ENCODE data around the gene FBLN5.
"Not testable (repeated sequence)": the region's sequence is repeated elsewhere in the genome, so short reads cannot be mapped to it uniquely, and the experiment has no call there.

FBLN5 gene

DNA sequence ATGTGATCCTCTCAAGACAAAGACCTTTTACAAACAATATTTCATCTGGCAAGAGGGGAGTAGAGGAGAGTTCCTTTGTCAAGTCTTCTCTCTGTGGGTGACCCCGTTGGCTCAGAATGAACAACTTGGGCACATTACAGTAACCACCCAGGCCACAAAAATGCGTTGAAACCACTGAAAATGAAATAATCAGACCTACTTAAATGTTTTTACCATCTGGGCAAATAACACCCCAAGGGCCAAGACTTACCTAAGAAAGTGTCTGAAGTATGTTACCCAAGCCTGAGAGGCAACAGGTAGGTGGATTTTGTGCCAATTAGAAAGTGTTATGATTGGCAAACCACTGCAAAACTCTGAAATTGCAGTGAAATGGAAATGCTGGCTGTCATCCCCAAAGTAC lies 81.4 kb downstream of the FBLN5 start:
- DNase-seq (ENCODE audit: low spot score): no peak

DNA sequence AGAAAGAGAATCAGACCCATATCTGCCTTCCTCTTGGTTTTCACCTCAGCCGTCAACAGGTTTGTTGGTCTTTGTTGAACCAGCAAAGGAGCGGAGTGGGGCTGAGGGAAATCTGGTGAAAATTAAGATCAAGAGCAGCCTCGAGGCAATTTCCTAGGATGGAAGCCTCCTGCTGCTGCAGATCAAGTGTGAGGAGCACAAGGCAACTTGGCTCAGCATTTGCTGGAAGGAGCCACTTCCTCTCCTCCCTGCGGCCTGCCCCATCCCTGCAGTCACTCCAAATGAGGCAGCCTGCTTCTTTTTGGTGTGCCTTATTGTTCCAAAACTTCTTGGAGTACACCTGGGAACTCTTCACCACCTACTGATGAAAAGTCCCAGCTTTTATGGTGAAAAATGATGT lies 85.1 kb downstream of the FBLN5 start:
- DNase-seq (ENCODE audit: low spot score): no peak

DNA sequence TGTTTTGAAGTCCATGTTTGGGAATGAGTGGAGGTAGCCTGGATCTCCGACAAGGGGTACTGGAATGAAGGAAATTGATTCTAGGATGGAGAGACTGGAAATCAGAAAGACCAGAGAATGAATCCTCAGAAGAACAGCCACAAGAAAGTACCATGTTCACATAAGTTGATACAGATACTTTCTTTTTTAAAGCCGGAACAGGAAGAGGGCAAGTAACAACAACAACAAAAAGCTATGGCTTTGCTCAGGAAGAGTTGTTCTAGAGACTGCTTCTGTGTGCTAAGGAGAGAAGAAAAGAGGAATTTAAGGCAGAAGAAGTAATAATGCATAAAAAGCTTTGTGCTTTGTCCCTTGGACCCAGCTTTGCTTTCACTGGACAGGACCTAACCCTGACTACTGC lies 86.4 kb downstream of the FBLN5 start:
- DNase-seq (ENCODE audit: low spot score): no peak

DNA sequence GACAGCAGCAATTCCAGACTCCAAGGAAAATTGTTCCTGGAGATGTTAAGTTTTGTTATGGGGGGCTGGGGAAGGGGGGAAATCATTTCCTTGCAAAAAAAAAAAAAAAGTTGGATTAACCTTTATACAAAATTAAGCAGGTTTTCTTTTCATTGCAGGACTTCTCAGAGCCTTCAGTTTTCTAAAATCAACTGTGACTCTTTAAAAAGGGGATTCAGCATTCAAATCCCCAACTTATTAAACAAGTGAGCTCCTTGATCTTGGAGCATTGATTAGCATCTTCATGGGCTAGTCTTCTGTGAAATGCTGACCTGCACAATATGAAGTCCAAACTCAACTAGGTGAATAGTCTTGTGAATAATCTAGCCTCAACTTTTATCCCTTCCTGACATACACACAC lies 87.3 kb downstream of the FBLN5 start:
- DNase-seq (ENCODE audit: low spot score): no peak

DNA sequence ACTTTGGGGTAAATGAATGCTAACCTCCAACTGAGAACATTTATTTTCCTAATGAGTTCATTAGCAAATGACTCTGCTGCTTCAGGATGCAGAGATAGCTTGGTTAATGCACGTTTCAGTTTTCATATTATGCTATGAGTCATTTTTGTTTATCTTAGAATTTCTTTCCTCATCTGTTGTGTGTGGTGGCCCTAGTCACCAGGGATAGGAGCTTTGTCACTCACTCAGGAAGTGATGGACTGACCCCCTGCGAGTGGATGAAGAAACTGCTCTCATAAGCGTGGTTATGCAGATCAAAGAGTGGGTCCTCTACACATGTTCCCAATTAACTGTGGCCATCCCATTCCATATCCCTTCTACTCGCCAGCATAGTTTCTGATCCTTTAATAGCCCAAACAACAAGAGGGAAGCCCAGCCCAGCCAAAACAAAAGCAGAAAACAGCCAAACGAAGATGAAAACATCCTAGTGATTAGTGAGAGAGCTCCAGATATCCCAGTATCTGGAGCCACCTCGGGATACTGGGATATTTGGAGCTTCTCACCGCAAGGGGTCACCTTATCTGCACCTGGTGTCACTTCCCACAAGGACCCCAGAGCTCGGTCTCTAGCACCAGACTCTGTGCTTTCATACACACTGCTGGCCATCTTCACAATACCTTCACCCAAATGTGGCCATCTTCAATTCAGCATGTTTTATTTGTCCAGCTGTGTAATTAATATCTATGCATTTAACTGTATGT lies 88.8 kb downstream of the FBLN5 start:
- no peak for DNase-seq (ENCODE audit: low spot score)

DNA sequence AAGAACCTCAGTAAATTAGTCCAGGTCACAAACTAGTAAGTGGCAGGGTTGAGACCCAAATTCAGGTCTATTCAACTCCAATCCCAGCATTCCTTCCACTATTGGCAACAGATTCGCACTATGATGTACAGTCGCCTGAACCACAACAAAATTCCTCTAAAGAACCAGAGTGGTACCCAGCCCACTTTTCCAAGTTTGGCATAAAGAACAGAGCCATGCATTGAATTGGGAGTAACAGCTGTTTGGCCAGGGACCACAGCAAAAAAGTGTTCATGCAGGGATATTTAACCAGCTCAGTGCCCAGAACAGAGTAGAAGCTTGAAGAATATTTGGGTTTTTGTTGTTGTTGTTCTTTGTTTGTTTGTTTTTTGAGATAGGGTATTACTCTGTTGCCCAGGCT lies 89.9 kb downstream of the FBLN5 start:
- no peak for DNase-seq (ENCODE audit: low spot score)

DNA sequence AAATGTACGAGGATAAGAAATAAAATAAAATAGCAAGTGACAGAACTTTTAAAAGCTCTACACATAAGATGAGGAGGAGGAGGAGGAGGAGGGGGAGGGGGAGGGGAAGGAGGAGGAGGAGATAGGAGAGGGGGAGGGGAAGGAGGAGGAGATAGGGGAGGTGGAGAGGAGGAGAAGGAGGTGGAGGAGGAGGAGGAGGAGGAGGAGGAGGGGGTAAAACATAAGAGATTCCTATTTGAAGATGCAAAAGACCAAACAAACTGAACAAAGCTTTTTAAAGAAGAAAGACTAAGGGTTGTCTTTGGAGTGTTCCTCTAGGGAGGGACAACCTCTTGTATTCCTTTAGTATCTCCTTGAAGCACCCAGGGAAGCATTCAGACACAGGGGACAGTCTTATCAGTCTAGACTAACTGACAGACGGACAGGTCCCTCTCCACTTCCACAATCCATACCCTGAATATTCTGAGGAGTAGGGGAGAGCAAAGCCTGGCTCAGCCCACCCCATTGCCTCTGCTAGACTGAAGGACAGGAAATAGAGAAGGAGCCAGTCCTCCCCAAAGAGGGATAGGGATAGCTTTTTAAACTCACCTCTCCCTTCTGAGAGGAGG lies 93.1 kb downstream of the FBLN5 start:
- no peak for DNase-seq (ENCODE audit: low spot score)

DNA sequence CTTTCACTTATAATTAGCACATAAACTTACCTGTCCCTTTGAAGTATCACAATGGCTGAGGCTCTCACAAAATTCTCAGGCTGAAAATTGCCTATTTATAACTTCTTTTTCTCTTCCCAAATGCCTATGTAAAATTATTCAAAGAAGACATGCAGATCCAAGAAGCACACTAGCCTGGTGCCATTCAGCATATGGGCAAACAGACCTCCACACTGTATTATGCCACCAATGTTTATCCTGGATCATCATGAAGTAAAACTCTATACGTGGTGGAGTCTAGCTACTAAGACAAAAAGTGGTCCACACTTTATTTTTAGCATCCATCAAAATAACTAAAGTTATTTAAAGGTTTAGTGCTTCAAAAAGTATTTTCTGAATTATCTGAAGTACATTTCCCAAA lies 95.9 kb downstream of the FBLN5 start:
- no peak for DNase-seq (ENCODE audit: low spot score)

DNA sequence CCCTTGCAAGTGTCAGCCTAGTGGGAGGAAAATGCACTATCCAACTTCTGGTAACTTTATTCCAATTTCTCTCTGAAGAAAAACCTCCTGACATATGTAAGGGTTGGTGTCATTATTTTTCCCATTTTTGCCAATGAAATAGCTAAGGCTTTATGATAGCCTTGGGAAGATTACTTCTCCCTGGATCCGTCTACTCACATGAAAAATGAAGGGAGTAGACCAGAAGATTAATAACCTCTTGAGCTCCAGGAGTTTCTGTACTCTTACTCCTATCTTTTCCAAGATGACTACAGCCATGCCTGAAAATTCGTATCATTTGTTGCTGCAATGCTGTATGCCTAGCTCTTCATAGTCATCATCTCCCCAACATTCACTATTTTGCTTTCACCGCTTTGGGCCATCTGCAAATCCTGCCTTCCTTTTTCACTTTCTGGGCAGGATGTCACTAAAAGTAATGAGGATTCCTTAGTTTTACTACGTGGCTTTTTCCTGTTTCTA lies 98.9 kb downstream of the FBLN5 start:
- no peak for DNase-seq (ENCODE audit: low spot score)

DNA sequence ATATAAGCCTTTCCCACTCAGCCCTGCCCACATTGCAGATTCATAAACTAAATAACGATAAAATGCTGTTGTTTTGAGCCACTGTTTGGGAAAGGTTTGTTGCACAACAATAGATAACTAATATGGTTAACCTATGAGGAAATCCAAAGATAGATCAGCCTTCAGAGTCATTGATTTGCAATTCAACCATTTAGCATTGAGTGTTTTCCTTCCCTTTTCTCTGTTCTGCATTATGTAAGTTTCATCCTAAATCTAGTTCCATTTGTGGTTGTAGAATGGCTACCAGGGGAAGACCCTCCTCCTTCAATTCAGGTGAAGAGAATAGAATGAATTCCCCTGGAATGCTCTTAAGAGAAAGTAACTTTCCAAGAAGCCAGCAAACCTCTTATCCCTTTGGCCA lies 99.8 kb downstream of the FBLN5 start:
- no peak for DNase-seq (ENCODE audit: low spot score)

DNA sequence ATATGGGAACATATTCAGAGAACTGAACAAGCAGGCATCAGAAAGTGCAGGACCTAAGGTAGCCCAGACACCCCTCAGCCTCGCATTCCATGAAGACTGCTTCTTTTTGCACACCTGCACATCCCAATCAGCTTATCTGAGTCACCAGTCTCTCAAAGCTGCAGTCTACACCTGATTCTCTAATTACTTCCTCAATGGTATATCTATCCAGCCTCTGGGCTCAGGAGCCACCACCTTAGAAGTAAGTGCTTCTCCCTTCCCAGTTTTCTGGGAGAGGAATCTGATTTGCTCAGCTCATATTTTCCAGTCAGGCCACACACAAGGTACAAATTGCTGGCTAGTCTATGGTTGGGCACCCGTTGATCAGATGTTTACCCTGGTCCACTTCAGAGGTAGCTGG lies 101.8 kb downstream of the FBLN5 start:
- DNase-seq (ENCODE audit: low spot score): no peak

DNA sequence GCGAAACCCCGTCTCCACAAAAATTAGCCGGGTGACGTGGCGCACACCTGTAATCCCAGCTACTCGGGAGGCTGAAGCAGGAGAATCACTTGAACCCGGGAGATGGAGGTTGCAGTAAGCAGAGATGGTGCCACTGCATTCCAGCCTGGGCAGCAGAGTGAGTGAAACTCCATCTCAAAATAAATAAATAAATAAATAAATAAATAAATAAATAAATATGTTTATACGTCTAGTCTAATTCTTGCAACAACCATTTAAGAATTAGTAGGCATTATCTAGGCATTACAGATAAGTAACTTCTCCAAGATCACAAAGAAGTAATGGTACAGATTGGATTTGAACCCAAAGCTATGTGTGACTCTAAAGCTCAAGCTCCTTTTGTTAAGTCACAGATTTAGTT lies 102.4 kb downstream of the FBLN5 start:
- DNase-seq (ENCODE audit: low spot score): not testable (repeated sequence)

DNA sequence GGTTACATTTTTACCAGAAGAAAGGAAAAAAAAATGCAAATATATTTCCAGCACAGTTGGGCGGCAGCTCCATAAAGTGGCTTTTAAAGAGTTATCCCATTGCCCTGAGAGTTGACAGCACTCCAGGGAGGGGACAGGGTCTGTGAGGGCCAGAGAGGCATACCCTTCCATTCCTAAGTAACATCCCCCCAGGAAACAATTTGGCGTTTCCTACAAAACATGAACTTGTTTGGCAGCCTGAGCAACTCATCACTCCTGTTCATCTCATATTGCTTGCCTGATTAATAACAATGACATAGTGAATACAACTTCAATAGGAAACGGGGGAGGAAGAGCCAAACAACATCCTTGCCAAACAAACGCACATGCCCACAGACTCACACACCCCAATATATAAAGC lies 103.5 kb downstream of the FBLN5 start:
- no peak for DNase-seq (ENCODE audit: low spot score)

DNA sequence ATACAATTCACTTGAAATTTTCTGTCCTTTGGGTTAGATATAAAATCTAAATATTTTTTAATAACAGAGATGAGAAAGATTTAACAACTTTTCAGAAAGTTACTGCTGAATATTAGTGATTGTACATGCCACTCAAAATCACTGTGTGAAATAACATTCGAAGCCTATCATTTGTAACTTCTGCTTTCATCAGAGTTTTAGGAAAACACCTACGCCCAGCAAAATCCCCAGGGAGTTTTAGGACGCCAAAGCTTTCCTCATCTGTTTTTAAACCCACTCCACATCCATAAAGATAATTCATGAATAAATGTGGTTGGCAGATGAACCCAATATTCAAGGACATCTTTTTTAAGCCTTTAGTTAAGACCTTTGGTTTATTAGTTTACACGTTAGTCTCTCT lies 104.1 kb downstream of the FBLN5 start:
- no peak for DNase-seq (ENCODE audit: low spot score)

DNA sequence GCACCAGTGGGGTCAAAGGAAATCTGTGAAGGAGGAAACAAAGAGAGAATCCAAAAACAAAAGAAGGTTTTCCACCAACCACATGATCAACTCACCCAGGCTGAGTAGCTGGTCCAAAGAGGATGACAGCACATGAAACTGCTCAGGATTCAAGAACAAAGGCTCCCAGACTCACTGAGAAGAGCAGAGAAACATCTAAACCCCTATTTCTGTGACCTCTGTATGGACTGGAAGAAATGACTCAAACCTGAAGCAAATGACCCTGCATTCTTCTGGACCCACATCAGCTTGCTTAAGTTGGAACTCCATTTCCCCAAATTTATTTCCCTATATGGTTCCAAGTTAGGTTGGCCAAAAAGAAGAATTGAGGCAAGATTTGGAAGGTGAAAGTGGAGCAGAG lies 106.4 kb downstream of the FBLN5 start:
- no peak for DNase-seq (ENCODE audit: low spot score)

DNA sequence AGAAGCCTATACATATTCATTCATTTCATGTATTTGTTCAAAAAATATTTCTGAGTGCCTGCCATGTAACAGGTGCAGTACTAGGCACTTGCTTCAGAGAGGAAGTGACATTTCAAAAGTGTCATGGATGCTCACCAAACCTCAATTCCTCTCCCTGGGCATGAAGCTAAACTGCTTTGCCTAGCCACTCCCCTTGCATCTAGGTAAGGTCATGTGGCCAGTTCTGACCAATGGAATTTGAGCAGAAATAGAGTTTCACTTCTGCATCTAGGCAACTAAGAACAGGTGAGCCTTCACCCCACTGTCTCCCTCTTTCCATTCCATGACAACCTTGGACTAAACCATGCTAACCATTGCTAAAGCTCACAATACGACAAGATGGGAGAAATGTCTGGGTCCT lies 107.7 kb downstream of the FBLN5 start:
- DNase-seq (ENCODE audit: low spot score): no peak

DNA sequence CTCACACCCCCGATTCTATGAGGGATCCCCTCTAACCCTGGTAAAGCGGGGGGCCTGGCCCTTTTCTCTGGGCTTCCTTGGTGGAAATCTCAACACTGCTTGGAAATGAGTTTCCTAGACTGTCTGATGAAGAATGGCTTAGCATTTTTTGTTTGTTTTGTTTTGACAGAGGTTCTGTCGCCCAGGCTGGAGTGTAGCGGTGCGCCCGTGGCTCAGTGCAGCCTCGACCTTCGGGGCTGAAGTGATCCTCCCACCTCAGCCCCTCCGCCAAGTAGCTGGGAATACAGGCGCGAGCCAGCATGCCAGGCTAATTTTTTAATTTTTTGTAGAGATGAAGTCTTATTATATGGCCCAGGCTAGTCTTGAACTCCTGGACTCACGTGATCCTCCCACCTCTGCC lies 110.4 kb downstream of the FBLN5 start:
- no peak for DNase-seq (ENCODE audit: low spot score)

DNA sequence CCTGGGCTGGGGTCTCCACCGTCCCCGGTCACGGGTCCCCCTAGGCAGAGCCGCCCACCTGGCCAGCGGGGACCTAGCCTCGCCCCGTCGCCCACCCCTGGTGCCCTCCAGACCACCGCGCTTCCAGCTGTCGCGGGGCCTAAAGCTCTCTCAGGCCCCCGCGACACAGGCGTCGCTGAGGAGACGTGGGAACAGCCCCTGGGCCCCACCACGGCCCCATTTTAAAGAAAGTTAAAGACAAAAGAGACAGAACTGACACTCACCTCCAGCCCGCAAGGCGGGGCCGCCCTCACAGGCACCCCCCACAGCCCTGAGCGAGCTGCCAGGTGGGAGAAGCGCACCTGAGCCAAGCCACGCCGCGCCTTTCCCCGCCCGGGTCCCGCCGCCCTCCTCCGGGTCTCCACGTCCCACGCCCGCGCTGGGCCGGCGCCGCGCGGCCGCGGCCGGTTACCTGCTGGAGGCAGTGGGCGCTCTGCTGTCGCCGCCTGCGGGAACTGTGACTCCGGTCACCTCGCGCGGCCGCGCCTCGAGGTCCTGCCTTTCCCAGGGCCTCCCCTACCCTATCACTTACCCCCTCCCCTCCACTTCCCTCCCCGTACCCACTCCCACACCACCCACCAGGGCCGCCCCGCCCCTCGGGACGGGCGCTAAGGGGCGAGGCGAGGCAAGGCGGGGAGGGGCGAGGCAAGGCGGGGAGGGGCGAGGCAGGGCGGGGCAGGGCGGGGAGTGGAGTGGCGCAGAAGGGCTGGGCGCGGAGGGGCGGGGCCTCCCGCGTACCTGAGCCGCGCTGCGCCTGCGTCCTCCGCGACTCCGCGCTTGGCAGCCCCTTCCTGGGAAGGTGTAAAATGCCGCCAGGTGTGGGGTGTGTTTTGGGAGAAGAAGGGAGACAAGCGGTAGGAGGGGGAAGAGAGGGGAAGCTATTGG lies 111.3 kb downstream of the FBLN5 start:
- DNase-seq (ENCODE audit: low spot score): peak; percentile 84

DNA sequence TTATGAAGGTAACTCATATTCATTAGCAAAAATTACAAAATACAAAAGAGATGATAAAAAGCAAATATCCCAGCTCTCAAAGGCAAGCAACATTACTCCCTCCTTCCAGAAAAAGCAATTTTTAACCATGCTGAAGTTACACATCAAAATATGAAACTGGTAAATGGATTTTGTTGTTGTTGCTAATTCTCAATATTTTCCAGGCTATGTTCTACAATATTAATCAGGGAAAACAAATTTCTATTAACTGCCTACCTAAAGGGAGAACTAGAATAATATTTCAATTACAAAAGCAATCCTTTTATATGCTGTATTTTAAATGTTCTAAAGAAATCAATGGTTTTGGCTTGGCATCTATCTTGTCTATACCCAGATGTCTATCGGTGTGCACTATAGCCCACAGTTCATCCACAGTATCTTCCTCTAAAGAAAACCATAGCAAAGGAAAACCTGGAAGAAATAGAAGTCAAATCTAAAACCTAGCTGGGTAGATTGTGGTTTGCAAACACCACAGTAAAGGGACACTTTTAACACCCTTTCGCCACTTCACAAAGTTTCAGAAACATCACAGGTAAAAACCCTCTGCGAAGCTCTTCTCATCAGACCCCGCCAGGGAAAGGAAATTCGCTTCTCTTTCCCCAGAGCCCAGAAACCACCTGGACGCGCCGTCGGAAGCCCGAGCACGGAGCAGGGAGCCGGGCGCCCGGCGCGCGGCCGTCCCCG lies 112.1 kb downstream of the FBLN5 start:
- DNase-seq (ENCODE audit: low spot score): no peak

DNA sequence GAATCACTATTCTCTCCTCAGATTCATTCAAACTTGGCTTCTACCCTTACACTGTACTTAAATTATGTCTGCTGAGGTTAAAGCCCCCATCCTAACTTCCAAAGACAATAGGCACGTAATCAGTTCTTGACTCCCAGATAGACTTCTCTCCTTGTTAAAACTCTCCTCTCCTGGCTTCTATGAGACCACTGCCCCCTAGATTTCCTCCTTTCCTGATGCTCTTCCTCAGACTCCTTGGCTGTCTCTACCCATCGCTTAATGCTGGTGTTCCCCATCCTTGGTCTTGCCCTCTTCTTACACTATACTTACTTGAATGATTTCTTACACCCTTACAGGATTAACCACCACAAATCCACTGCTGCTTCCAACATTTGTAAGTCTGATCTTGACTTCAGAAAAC lies 112.9 kb downstream of the FBLN5 start:
- no peak for DNase-seq (ENCODE audit: low spot score)

DNA sequence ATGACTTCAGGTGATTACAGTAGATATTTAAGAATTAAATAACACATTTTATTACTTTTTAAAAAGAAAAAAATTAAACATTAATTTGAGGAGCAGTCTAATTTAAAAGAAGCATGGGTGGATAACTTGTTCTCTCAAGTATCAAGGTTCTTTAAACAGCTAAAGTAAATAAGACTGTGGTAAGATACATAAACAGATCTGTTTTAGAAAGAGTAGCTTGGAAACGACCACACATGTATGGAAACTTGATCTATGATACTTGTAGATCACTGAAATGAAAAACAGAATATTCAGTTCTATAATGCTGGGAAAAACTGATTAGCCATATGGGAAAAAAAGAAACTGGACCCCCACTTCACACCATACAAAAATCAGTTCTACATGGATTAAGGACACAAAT lies 116.2 kb downstream of the FBLN5 start:
- no peak for DNase-seq (ENCODE audit: low spot score)

DNA sequence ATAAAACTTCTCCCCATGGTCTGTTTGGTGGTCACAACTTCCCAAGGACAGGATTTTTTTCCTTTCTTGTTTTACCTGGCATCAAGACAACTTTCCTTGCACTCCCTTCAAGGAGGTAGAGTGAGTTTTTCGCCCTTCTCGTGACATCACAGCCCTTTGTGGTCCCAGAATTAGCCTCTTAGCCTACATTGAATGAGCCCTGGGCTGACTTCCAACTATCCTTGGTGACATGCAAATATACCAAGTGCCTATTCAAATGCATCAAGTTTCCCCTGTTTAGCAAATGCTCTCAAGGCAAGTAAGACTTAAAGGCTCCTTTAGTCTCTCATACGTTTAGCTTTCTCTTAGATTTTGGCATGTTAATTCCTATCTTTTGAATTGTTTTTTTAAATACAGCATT lies 116.7 kb downstream of the FBLN5 start:
- DNase-seq (ENCODE audit: low spot score): no peak
